Liver (tissue), 9 donors: ENCODE data around the gene ZNF565. TPM values are rescaled to one million over a fixed set of nuclear protein-coding genes. Genes with fewer than 3 reads are reported as not detected.
A peak's percentile ranks its signal among the peaks of the same experiment; 100 is the strongest.

Experiments
- DNase-seq: peaks from one replicate; pipeline ENCODE4 v3.0.0-alpha.2; 2017; ENCODE audit warnings: low spot score
- H3K27ac ChIP-seq, 2 donors: one replicate each; pipeline ENCODE4 v1.7.0; 2013; ENCODE audit warnings: inconsistent platforms in 2 of 2, low read length in 2 of 2, control low read depth in 1 of 2, low read depth in 1 of 2, mild to moderate bottlenecking in 1 of 2
- H3K27me3 ChIP-seq, 4 donors: one replicate each; pipeline versions ENCODE4 v1.6.1 to v1.7.0; 2013; ENCODE audit warnings: low read length in 3 of 4, inconsistent platforms in 1 of 4, mild to moderate bottlenecking in 1 of 4, moderate library complexity in 1 of 4; ENCODE audit not compliant: control insufficient read depth in 4 of 4, insufficient read depth in 4 of 4
- H3K36me3 ChIP-seq, 4 donors: one replicate each; pipeline versions ENCODE4 v1.6.1 to v1.7.0; 2013; ENCODE audit warnings: low read length in 3 of 4, mild to moderate bottlenecking in 3 of 4, low read depth in 1 of 4, moderate library complexity in 1 of 4; ENCODE audit not compliant: control insufficient read depth in 4 of 4, insufficient read depth in 3 of 4
- H3K4me1 ChIP-seq, 4 donors: one replicate each; pipeline versions ENCODE4 v1.6.1 to v1.7.0; 2013; ENCODE audit warnings: low read length in 3 of 4, mild to moderate bottlenecking in 3 of 4, moderate library complexity in 1 of 4; ENCODE audit not compliant: control insufficient read depth in 4 of 4, insufficient read depth in 4 of 4
- H3K4me3 ChIP-seq, 3 donors: one replicate each; pipeline versions ENCODE4 v1.6.1 to v1.7.0; 2013; ENCODE audit warnings: low read length in 3 of 3, control low read depth in 1 of 3, low read depth in 1 of 3, mild to moderate bottlenecking in 1 of 3
- H3K9ac ChIP-seq, 2 donors: one replicate each; pipeline ENCODE4 v1.7.0; 2013; ENCODE audit warnings: low read length in 2 of 2, mild to moderate bottlenecking in 2 of 2, moderate library complexity in 2 of 2, control low read depth in 1 of 2, low read depth in 1 of 2
- H3K9me3 ChIP-seq, 4 donors: one replicate each; pipeline versions ENCODE4 v1.6.1 to v1.7.0; 2013; ENCODE audit warnings: low read length in 3 of 4; ENCODE audit not compliant: control insufficient read depth in 4 of 4
- ATF3 ChIP-seq: IDR thresholded peaks from 2 replicates; pipeline ENCODE4 v1.6.1; 2016; ENCODE audit warnings: antibody characterized with exemption
- CTCF ChIP-seq: fragments of 150-350 bp; IDR thresholded peaks from 2 replicates; pipeline ENCODE4 v1.5.1; 2017; ENCODE audit warnings: improper control_type of control experiment, low read depth, low read length; ENCODE audit not compliant: missing input control
- EGR1 ChIP-seq, 2 donors: IDR thresholded peaks; 2 replicates each; pipeline ENCODE4 v1.6.1; 2016 to 2018; ENCODE audit warnings: antibody characterized with exemption in 2 of 2, low read depth in 2 of 2
- FOXA1 ChIP-seq: IDR thresholded peaks from 2 replicates; pipeline ENCODE4 v1.6.1; 2016; ENCODE audit warnings: antibody characterized with exemption
- GABPA ChIP-seq, 2 donors: IDR thresholded peaks in 1 of 2; conservative IDR thresholded peaks in 1 of 2; 2 replicates each; pipeline ENCODE4 v1.6.1; 2016; ENCODE audit warnings: antibody characterized with exemption in 2 of 2, mild to moderate bottlenecking in 1 of 2, moderate library complexity in 1 of 2
- HNF4G ChIP-seq: IDR thresholded peaks from 2 replicates; pipeline ENCODE4 v1.6.1; 2016; ENCODE audit warnings: antibody characterized with exemption
- JUND ChIP-seq, 2 donors: IDR thresholded peaks; 2 replicates each; pipeline ENCODE4 v1.6.1; 2016; ENCODE audit warnings: antibody characterized with exemption in 2 of 2
- MAX ChIP-seq: IDR thresholded peaks from 2 replicates; pipeline ENCODE4 v1.6.1; 2016; ENCODE audit warnings: antibody characterized with exemption
- NR2F2 ChIP-seq: IDR thresholded peaks from 2 replicates; pipeline ENCODE4 v1.6.1; 2016; ENCODE audit warnings: antibody characterized with exemption
- RAD21 ChIP-seq, 2 donors: IDR thresholded peaks; 2 replicates each; pipeline ENCODE4 v1.6.1; 2016; ENCODE audit warnings: antibody characterized with exemption in 2 of 2, mild to moderate bottlenecking in 2 of 2
- RXRA ChIP-seq, 2 donors: IDR thresholded peaks; 2 replicates each; pipeline ENCODE4 v1.6.1; 2017 to 2018; ENCODE audit warnings: antibody characterized with exemption in 2 of 2, mild to moderate bottlenecking in 1 of 2
- YY1 ChIP-seq: IDR thresholded peaks from 2 replicates; pipeline ENCODE4 v1.6.1; 2016; ENCODE audit warnings: antibody characterized with exemption, mild to moderate bottlenecking
- ZBTB33 ChIP-seq: IDR thresholded peaks from 2 replicates; pipeline ENCODE4 v1.6.1; 2016; ENCODE audit warnings: antibody characterized with exemption
- WGBS: extraction: QIAGEN DNeasy Blood & Tissue Kit; methylation state at CpG from one replicate; pipeline ENCODE4 v1.1.7; 2013; 5-methylcytosine and 5-hydroxymethylcytosine counted together
- polyA plus RNA-seq, 2 donors: library from polyadenylated mRNA; stranded (reverse) in 1 of 2; unstranded in 1 of 2; fragments of 200-250 nt in 1 of 2; fragments of >200 nt in 1 of 2; fragmentation: Nextera tagmentation in 1 of 2; extraction: Ambion mirVana in 1 of 2; gene quantifications; one replicate each; pipeline versions ENCODE4 v1.2.1 to v1.2.3, GENCODE V29; 2013 to 2015
- total RNA-seq, 2 donors: library from RNA; depleted of rRNA; stranded (reverse); fragments of >200 nt; gene quantifications; one replicate each; pipeline ENCODE4 v1.2.3, GENCODE V29; 2014
- donor health status: healthy.
- donor health status: healthy.
- donor health status: healthy.
- donor health status: healthy.
- donor health status: healthy.

The ZNF565 gene
- total and polyA plus RNA-seq, 4 donors: 0.95 to 4.9 (median 2.2) TPM

GRCh38 chr19:36246006-36246481, 31.6 kb upstream of the ZNF565 start:
- no peak overlapping the region for H3K9ac ChIP-seq
- H3K9me3 ChIP-seq: peaks cover 10 to 36% (median 23%) of the 10 kb centered on the region in 4 donors
- peak overlapping the region in 2 of 3 donors; percentile 27 to 49 for H3K4me3 ChIP-seq
- no peak overlapping the region for H3K27ac ChIP-seq
- no peak for DNase-seq
- TF ChIP-seq YY1 (no peak), ZBTB33 (no peak), CTCF (no peak), MAX (no peak), FOXA1 (no peak), HNF4G (no peak)
- peaks cover 0 to 2% (median 0%) of the 10 kb centered on the region in 4 donors for H3K4me1 ChIP-seq
- 39% methylated on average over 29 of the region's 29 CpGs for WGBS
- H3K27me3 ChIP-seq: no peaks in the 10 kb centered on the region
- no peaks in the 10 kb centered on the region for H3K36me3 ChIP-seq

GRCh38 chr19:36245210-36246005, 30.9 kb upstream of the ZNF565 start:
- H3K9me3 ChIP-seq: peaks cover 10 to 38% (median 22%) of the 10 kb centered on the region in 4 donors
- no peak overlapping the region for H3K27ac ChIP-seq
- no peaks in the 10 kb centered on the region for H3K27me3 ChIP-seq

More at GRCh38 chr19:36245210-36246005, 30.9 kb upstream of the ZNF565 start:
- Histone ChIP-seq H3K4me3 (peak overlapping the region; percentile 27 to 37 (median 36)), H3K9ac (no peak overlapping the region), H3K36me3 (no peaks in the 10 kb centered on the region), H3K4me1 (peaks cover 0 to 2% (median 0%) of the 10 kb centered on the region in 4 donors)
- DNase-seq: no peak
- 9% methylated on average over 63 of the region's 63 CpGs for WGBS
- TF ChIP-seq JUND (IDR thresholded peaks at IDR 0.05) (no peak), CTCF (no peak), RAD21 (IDR thresholded peaks at IDR 0.05) (no peak), ATF3 (no peak), GABPA (IDR thresholded peaks at IDR 0.05 in 1 of 2, conservative IDR thresholded peaks at IDR 0.05 in 1 of 2) (no peak), RXRA (IDR thresholded peaks at IDR 0.05) (no peak), NR2F2 (no peak), EGR1 (IDR thresholded peaks at IDR 0.05; ENCODE audit: low read depth in 2 of 2) (no peak)
